OCI-M2 (cell line): ENCODE results near the gene KRT28.
"Not testable (repeated sequence)": the region's sequence is repeated elsewhere in the genome, so short reads cannot be mapped to it uniquely, and the experiment has no call there.

Experiments
- DNase-seq: peaks from one replicate; lab custom pipeline; 2025; ENCODE audit not compliant: unreplicated experiment; lab: John Stamatoyannopoulos, UW

The KRT28 gene

DNA sequence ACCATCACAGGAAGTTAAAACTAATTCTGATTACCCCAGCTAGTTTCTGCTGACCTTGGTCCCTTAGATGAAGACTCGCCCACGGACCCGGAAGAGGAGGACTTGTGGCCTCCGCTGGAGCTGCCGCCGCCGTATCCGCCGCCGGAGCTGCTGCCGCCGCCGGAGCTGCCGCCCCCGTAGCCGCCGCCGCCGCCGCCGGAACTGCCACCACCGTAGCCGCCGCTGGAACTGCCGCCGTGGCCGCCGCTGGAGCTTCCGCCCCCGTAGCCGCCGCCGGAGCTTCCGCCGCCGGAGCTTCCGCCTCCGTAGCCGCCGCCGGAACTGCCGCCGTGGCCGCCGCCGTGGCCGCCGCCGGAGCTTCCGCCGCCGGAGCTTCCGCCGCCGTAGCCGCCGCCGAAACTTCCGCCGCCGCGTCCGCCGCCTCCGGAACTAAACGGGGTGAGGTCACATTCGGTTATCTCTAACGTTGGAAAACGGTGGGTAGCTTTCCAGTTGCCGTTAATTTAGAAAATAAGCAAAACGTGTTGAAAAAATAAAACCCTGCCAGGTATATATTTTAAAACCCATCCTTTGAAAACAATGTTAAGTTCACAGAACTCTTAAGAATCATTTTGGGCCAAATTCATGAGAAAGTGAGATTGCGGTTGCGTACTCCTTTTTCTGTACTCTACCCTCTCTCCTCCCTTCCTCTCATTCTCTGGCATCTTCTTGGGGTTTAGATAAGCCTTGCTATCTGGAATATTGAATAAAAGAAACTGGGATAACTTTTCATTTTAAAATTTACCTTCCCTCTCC is 19.2 kb upstream of the KRT28 start:
- DNase-seq: no peak

- DNase-seq: no peak
Observed at GRCh38 chr17:40818343-40818732, 18.6 kb upstream of the KRT28 start.

GRCh38 chr17:40817103-40817682 is 17.4 kb upstream of the KRT28 start:
- no peak for DNase-seq

- no peak for DNase-seq
Observed at GRCh38 chr17:40816569-40816968, 16.8 kb upstream of the KRT28 start.

DNA sequence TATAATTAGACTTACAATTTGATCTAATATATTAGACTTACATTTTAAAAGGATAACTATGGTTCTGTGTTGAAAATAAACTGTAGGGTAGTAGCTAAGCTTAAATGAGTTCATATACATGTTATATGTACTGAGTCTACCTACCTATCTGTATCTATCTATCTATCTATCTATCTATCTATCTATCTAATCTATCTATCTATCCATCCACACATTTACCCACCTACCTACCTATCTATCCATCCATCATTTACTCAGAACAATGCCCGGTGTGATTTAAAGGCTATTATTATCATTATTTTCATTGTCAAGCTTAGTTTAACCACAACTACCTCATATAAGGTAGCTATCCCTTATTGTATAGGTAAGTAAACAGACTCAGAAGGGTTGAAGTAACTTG is 15.6 kb upstream of the KRT28 start:
- DNase-seq: no peak

DNA sequence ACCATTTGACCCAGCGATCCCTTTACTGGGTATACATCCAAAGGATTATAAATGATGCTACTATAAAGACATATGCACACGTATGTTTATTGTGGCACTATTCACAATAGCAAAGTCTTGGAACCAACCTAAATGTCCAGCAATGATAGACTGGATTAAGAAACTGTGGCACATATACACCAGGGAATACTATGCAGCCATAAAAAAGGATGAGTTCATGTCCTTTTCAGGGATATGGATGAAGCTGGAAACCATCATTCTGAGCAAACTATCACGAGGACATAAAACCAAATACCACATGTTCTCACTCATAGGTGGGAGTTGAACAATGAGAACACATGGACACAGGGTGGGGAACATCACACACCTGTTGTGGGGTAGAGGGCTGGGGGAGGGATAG is 14.9 kb upstream of the KRT28 start:
- DNase-seq: not testable (repeated sequence)

- DNase-seq: no peak
Observed at GRCh38 chr17:40813804-40814203, 14.0 kb upstream of the KRT28 start.

- DNase-seq: no peak
Observed at GRCh38 chr17:40812639-40813038, 12.9 kb upstream of the KRT28 start.

DNA sequence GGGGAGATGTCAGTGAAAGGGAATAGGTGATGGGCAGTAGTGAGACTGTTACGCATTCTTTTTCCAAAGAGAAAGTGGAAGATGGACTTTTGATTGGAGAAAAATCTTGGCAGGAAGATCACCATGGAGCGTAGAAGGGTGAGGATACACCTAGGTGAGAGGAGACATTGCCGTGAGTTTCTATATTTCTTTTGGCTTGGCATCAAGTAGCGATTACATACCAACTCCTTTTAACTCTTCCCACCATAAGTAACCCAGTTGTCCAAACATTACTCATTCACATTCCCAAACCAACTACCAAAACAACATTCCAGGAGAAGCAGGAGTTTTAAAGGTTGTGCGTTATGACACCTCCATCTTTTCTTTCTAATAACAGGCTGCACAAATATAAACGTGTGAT is 10.7 kb upstream of the KRT28 start:
- no peak for DNase-seq

DNA sequence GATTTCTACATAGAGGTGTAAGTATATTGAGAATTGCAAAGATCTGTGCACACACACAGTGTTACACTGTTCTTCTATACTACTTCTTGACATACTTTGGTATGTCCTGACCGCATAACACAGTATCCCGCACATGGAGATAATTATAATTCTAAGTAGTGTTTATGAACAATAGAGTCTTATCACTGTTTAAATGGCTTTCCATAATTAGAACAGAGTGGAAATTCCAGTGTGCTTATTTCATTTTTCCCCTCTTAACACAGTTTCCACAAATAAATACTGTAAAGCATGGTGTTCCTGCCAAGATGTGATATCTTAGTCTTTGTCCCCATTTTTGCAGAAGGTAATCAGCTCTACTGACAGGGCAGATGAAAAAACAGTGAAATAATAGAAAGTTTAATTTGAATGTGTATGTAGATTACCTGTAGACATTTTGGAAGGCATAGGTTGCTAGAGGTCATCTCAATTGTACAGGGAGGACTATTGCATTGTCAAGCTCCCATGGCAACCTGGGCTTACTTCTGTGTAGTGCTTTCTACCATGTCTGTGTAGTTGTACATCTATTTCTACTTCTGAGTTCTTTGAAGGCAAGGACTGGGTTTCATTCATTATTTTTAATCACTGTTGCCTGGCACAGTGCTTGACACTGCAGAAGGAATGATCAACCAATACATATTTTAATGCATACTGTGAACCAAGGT is 10.1 kb upstream of the KRT28 start:
- DNase-seq: no peak

DNA sequence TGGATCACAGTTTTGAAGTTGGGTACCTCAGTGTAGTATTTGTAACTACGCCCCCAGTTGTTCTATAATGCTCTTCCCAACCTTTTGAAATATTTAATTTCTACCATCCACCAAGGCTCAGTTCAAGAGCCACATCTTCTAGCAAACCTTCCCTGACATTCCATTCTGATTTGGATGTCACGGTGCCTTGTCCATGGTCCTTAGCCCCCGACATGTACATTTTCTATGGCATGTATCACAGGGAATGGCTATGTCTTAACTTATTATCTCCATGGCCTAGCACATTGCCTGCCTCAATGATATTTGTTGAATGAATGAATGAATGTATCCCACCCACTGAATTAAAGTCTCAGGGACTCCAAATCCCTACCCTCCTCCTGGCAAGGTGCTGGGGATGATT is 6.4 kb upstream of the KRT28 start:
- DNase-seq: no peak

GRCh38 chr17:40803617-40804082 is 3.9 kb upstream of the KRT28 start:
- DNase-seq: no peak

- DNase-seq: no peak
Observed at GRCh38 chr17:40801157-40801556, 1.4 kb upstream of the KRT28 start.

DNA sequence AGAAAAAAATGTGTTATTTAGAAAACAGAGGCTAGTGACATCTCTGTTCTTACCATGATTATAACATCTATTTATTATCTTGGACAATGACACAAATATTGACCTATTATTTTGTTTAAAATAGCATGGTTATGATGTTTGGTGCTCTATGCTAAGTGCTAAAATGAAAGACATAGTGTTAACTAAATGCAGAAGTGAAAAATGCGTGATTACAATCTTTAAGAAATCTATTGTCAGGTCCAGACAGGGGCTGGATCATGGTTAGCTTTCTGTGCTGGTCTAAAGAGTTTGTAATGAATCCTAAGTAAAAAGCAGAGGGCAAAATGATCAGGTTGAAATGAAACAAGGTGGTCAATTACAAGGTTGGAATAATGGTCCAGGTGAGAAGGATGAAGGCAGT is 622 bp upstream of the KRT28 start:
- DNase-seq: no peak

DNA sequence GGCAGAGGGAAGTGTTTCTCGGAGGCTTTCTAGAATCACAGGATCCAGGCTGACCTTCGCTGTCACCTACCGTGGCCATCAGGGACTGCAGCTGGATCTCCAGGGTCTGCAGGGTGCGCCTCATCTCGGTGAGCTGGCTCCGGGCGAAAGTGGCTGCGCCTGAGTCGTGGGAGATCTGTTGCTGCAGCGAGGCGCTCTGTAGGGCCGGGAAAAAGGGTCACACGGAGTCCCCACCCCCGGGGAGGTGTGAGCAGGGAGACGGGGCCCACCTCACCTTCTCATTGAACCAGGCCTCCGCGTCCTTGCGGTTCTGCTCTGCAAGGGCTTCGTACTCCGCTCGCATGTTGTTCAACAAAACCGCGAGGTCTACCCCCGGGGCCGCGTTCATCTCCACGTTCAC is 2.9 kb downstream of the KRT28 start:
- no peak for DNase-seq

GRCh38 chr17:40795019-40795667 is 4.6 kb downstream of the KRT28 start:
- DNase-seq: no peak

DNA sequence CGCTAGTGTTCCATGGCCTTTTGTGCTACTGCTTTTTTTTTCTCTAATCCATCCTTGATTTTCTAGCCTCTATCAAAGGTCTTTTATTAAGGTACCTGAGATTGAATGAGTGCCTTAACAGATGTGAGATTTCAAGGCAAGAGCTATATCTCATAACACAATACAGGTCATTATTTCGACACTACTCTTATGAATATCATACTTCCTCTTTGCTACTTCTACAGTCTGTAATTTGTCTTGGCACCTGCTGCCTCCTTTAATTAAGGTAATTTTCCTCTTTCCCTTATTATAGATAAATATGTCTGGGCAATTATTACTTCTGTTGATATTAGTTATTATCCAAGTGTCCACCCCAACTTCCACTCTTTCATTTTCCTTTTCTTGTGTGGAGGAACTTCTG is 5.3 kb downstream of the KRT28 start:
- no peak for DNase-seq

DNA sequence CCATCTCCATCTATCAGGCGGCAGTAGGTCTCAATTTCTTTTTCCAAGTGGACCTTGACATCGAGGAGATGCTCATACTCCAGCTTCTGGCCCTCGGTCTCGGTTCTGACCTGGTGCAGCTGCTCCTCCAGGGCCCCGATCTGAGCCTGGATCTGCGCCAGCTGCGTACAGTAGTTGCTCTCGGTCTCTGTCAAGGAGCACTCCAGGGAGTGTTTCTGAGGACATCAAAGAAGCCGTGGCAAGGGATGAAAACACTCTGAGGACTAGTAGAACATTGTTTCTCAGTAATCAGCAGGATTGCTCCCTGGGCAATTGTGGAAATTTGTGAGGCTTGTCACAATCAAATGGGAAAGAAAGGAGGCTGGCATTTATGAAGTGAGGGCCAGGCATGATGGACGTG is 5.9 kb downstream of the KRT28 start:
- DNase-seq: no peak

DNA sequence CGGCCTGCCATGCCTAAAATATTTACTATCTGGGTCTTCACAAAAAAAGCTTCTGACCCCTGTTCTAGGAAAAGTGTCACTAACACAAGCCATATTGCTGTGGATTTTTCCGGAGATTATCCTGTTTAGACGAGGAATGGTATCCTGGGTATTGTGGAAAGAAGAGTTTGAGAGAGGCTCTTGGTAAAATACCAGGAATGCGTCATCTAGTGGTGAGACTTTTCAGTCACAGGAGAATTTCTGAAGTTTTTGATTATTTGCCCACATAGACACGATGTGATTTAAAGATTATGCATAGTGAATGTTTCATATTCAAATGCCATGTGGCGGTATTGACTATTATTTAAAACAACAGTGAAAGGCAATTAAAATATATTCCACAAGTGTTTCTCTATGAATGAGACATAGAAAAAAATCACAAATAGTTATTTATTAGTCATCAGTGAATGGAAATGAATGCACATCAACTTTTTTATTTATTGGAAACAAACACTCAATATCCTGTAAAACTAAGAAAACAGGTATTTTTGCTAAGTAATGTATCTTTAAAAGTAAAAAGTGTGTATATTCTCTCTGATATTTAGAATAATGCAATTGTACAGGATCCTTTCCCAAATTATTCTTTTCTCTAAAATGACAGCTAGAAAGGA is 7.8 kb downstream of the KRT28 start:
- DNase-seq: no peak

- no peak for DNase-seq
Observed at GRCh38 chr17:40791111-40791510, 8.6 kb downstream of the KRT28 start.

DNA sequence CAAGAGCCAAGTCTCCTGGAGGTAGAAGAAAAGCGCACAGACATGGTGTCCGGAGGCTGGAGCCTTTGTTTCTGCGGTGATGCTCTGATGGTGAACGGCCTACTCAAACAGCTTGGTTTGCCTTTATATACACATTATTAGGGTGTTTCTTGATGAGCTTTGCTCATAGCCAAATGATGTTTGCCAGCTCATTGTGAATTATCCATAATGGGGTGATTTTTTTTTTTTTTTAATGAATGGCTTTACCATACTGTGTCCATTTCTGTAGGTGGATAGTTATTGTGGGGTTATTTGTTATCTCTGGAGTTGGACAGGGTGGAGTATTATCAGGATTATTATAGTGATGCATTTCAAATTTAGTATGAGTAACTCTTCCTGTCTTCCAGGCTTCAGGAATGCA is 17.3 kb downstream of the KRT28 start, which contains the start of gene KRT27:
KRT27 (minus strand) TSS at position 101 of the 400 bp plus-strand sequence; CDS start at position 44, 57 bp downstream.
- no peak for DNase-seq
